Mesothelial cell of epicardium (in vitro differentiated cells): Measurements from ENCODE around the gene SH2D1A. TPM values are rescaled to one million over a fixed set of nuclear protein-coding genes. Genes with fewer than 3 reads are reported as not detected.

ENCODE experiments used
- DNase-seq, 2 experiments: peaks; one replicate each; pipeline ENCODE4 v3.0.0; 2021; ENCODE audit warnings: low spot score in 2 of 2; ENCODE audit not compliant: unreplicated experiment in 2 of 2
- H3K27ac Mint-ChIP-seq: 2 replicates; pipeline ENCODE4 v1.8.0; 2021; ENCODE audit warnings: mixed read lengths
- H3K27me3 Mint-ChIP-seq: 2 replicates; pipeline ENCODE4 v1.8.0; 2021; ENCODE audit warnings: low read depth, mixed read lengths
- H3K36me3 Mint-ChIP-seq: 2 replicates; pipeline ENCODE4 v1.8.0; 2021; ENCODE audit warnings: mixed read lengths
- H3K4me1 Mint-ChIP-seq: 2 replicates; pipeline ENCODE4 v1.8.0; 2021; ENCODE audit warnings: mixed read lengths
- H3K4me3 Mint-ChIP-seq: 2 replicates; pipeline ENCODE4 v1.8.0; 2021; ENCODE audit warnings: mild to moderate bottlenecking, moderate library complexity, mixed read lengths
- H3K9me3 Mint-ChIP-seq: 2 replicates; pipeline ENCODE4 v1.8.0; 2021; ENCODE audit warnings: mixed read lengths
- total RNA-seq: library from RNA; stranded (reverse); gene quantifications from 3 replicates; pipeline ENCODE4 v1.2.1, GENCODE V29; 2021
- TF ChIP-seq, protein P1 (sequence below): fragments of 200-600 bp; sonication (generic); IDR thresholded peaks from one replicate; pipeline ENCODE4 v1.5.0; 2021; ENCODE audit warnings: antibody characterized with exemption; ENCODE audit not compliant: unreplicated experiment

SH2D1A gene
- total RNA-seq, 1 donor from 2014 or later = not detected

GRCh38 chrX:124413244-124413643 is 66.9 kb downstream of the SH2D1A start:
- TF ChIP-seq, protein P1, sequence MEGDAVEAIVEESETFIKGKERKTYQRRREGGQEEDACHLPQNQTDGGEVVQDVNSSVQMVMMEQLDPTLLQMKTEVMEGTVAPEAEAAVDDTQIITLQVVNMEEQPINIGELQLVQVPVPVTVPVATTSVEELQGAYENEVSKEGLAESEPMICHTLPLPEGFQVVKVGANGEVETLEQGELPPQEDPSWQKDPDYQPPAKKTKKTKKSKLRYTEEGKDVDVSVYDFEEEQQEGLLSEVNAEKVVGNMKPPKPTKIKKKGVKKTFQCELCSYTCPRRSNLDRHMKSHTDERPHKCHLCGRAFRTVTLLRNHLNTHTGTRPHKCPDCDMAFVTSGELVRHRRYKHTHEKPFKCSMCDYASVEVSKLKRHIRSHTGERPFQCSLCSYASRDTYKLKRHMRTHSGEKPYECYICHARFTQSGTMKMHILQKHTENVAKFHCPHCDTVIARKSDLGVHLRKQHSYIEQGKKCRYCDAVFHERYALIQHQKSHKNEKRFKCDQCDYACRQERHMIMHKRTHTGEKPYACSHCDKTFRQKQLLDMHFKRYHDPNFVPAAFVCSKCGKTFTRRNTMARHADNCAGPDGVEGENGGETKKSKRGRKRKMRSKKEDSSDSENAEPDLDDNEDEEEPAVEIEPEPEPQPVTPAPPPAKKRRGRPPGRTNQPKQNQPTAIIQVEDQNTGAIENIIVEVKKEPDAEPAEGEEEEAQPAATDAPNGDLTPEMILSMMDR = no peak
- Mint-ChIP-seq H3K4me1 (no peaks in the 10 kb centered on the region), H3K27me3 (peaks cover 2% of the 10 kb centered on the region), H3K4me3 (no peak overlapping the region), H3K9me3 (peaks cover 5% of the 10 kb centered on the region), H3K36me3 (no peaks in the 10 kb centered on the region), H3K27ac (no peak overlapping the region)
- no peak for DNase-seq

DNA sequence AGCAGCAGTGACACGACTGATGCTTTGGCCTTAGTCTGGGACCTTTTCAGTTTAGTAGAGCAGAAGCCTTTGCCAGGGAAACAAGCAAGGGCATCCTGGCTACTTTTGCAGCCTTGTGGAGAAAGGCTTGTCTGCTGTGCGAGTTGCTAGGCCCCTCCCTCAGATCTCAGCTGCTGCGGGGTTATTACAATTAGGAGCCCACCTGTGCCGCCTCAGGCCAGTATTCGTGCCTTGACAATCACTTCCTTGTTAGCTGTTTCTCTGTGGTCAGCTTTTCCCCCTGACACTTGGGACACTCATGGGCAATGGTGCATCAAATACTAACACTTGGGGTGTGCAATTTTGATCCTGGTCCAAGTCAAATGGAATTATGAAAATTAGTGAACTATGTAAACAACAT is 67.9 kb downstream of the SH2D1A start:
- TF ChIP-seq, protein P1 = no peak
- H3K4me3 Mint-ChIP-seq = no peak overlapping the region
- no peak overlapping the region for H3K27ac Mint-ChIP-seq
- DNase-seq = no peak
- no peaks in the 10 kb centered on the region for H3K4me1 Mint-ChIP-seq
- peaks cover 5% of the 10 kb centered on the region for H3K9me3 Mint-ChIP-seq
- no peaks in the 10 kb centered on the region for H3K36me3 Mint-ChIP-seq
- peaks cover 2% of the 10 kb centered on the region for H3K27me3 Mint-ChIP-seq

GRCh38 chrX:124415115-124415800 is 68.9 kb downstream of the SH2D1A start:
- DNase-seq = no peak
- H3K4me1 Mint-ChIP-seq = no peaks in the 10 kb centered on the region
- H3K4me3 Mint-ChIP-seq = no peak overlapping the region
- peaks cover 5% of the 10 kb centered on the region for H3K9me3 Mint-ChIP-seq
- peaks cover 2% of the 10 kb centered on the region for H3K27me3 Mint-ChIP-seq
- no peaks in the 10 kb centered on the region for H3K36me3 Mint-ChIP-seq
- TF ChIP-seq, protein P1 = no peak
- no peak overlapping the region for H3K27ac Mint-ChIP-seq

DNA sequence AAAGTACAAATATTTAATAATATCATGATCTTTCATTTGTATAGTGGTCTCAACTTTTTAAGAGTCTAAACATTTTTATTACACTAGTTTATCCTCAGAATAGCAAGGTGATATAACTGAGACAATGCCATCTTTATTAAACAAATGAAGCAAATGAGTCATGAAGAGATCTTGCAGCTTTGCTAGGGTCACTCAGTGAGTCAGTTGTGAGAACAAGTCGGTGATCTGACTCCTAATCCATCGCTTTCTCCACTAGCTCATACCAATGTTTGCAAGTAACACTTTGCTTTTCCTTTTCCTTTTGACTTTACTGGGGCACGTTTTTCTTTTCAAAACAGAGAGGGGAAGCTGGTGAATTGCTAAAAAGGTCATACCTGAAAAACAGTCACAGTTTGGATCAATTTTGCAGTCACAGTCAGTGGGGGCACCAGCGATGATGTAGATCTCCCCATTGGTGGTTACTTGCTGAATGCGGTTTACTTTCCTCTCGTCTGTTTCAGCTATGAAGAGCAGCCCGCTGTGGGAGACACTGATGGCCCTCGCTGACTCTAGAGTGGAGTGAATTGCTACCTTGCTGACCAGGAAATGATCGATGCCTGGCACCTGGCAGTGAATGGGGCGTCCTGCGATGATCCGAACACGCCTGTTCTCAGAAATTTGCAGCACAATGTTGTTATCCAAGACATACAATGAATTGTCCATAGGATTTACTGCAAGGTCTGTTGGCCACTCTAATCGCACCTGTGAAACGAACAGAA is 75.7 kb downstream of the SH2D1A start:
- TF ChIP-seq, protein P1 = no peak
- Mint-ChIP-seq H3K4me1 (peaks cover 3% of the 10 kb centered on the region), H3K36me3 (no peaks in the 10 kb centered on the region), H3K4me3 (no peak overlapping the region), H3K9me3 (peaks cover 21% of the 10 kb centered on the region), H3K27ac (no peak overlapping the region), H3K27me3 (no peaks in the 10 kb centered on the region)
- DNase-seq = no peak

Other genes starting within 250 kb of the SH2D1A start
- not detected in 3 replicates for gene TEX13D, start 13.9 kb upstream of the SH2D1A start, total RNA-seq